ENCODE results near the gene PLET1. TPM values are rescaled to one million over a fixed set of nuclear protein-coding genes. Genes with fewer than 3 reads are reported as not detected.

PLET1 gene
- polyA plus RNA-seq, 1 donor (not counting 4 experiments of a cell fraction or from before 2014, with no cell fraction given) = not detected

GRCh38 chr11:112226062-112226830 is 34.4 kb downstream of the PLET1 start, which contains the start of gene PTS:
Gene PTS, plus strand, starts transcription at chr11:112226428. Its CDS starts 16 bp downstream, at chr11:112226444.
- Histone ChIP-seq H2AFZ (ENCODE audit: control insufficient read depth, low read length) (peak within 1 kb of the TSS; percentile 100), H3K9ac (ENCODE audit: control insufficient read depth, extremely low read depth, insufficient read depth, low read length) (peak within 1 kb of the TSS; percentile 93), H3K27ac (ENCODE audit: control insufficient read depth, insufficient read depth, low read length) (peak within 1 kb of the TSS; percentile 97), H3K9me3 (ENCODE audit: control insufficient read depth, low read depth, low read length) (no peaks in the 10 kb centered on the region), H4K20me1 (ENCODE audit: control insufficient read depth, extremely low read depth, insufficient read depth, low read length) (no peaks in the 10 kb centered on the region), H3K79me2 (ENCODE audit: control insufficient read depth, insufficient read depth, low read length) (peaks cover 37% of the 10 kb centered on the region), H3K4me2 (ENCODE audit: control insufficient read depth, extremely low read depth, insufficient read depth, low read depth, low read length) (peak within 1 kb of the TSS; percentile 98), H3K36me3 (ENCODE audit: control insufficient read depth in 2 of 2, extremely low read depth in 1 of 2, insufficient read depth in 2 of 2, low read length in 2 of 2) (peaks cover 6 to 17% of the 10 kb centered on the region in 2 experiments), H3K4me3 (ENCODE audit: control insufficient read depth in 2 of 3, extremely low read depth in 1 of 3, insufficient read depth in 2 of 3, low read depth in 1 of 3, low read length in 3 of 3) (peak within 1 kb of the TSS; percentile 62 to 99 (median 97)), H3K27me3 (ENCODE audit: control insufficient read depth, extremely low read depth, insufficient read depth, low read length) (no peaks in the 10 kb centered on the region), H3K4me1 (ENCODE audit: control insufficient read depth, extremely low read depth, insufficient read depth, low read length) (peaks cover 26% of the 10 kb centered on the region), H3K9me1 (ENCODE audit: control insufficient read depth, extremely low read depth, insufficient read depth, low read length) (peaks cover 2% of the 10 kb centered on the region)
- no peak for TF ChIP-seq EZH2 (IDR thresholded peaks at IDR 0.05; ENCODE audit: low read length)
- TF ChIP-seq, protein P1, sequence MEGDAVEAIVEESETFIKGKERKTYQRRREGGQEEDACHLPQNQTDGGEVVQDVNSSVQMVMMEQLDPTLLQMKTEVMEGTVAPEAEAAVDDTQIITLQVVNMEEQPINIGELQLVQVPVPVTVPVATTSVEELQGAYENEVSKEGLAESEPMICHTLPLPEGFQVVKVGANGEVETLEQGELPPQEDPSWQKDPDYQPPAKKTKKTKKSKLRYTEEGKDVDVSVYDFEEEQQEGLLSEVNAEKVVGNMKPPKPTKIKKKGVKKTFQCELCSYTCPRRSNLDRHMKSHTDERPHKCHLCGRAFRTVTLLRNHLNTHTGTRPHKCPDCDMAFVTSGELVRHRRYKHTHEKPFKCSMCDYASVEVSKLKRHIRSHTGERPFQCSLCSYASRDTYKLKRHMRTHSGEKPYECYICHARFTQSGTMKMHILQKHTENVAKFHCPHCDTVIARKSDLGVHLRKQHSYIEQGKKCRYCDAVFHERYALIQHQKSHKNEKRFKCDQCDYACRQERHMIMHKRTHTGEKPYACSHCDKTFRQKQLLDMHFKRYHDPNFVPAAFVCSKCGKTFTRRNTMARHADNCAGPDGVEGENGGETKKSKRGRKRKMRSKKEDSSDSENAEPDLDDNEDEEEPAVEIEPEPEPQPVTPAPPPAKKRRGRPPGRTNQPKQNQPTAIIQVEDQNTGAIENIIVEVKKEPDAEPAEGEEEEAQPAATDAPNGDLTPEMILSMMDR (optimal IDR thresholded peaks at IDR 0.05 in 1 of 3, IDR thresholded peaks at IDR 0.05 in 1 of 3, conservative IDR thresholded peaks at IDR 0.05 in 1 of 3; ENCODE audit: extremely low read depth in 1 of 3, insufficient read depth in 2 of 3, low read length in 3 of 3) = no peak
- FAIRE-seq (no peak), DNase-seq (ENCODE audit: low read depth, low spot score) (no peak)
- dilution Hi-C loops (cut with MboI; ENCODE audit: extremely low pct_ligation_motif_present, low sequenced_read_pairs) = no loop called here

DNA sequence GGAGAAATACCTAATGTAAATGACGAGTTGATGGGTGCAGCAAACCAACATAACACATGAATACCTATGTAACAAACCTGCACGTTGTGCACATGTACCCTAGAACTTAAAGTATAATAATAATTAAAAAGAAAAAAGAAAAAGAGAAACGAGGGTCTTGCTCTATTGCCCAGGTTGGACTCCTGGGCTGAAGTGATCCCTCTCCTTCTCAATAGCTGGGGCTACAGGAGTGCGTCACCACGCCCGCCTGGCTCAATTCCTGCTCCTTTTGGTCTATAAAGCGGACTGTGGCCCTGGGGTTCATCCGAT is 35.0 kb downstream of the PLET1 start:
- no peaks in the 10 kb centered on the region for H3K9me3 ChIP-seq (ENCODE audit: control insufficient read depth, low read depth, low read length)
- no peak for TF ChIP-seq EZH2 (IDR thresholded peaks at IDR 0.05; ENCODE audit: low read length)
- TF ChIP-seq, protein P1 (optimal IDR thresholded peaks at IDR 0.05 in 1 of 3, IDR thresholded peaks at IDR 0.05 in 1 of 3, conservative IDR thresholded peaks at IDR 0.05 in 1 of 3; ENCODE audit: extremely low read depth in 1 of 3, insufficient read depth in 2 of 3, low read length in 3 of 3) = no peak
- FAIRE-seq = no peak
- peaks cover 36% of the 10 kb centered on the region for H3K79me2 ChIP-seq (ENCODE audit: control insufficient read depth, insufficient read depth, low read length)
- peak overlapping the region; percentile 93 for H3K9ac ChIP-seq (ENCODE audit: control insufficient read depth, extremely low read depth, insufficient read depth, low read length)
- H3K27me3 ChIP-seq (ENCODE audit: control insufficient read depth, extremely low read depth, insufficient read depth, low read length) = no peaks in the 10 kb centered on the region
- H3K4me3 ChIP-seq (ENCODE audit: control insufficient read depth in 2 of 3, extremely low read depth in 1 of 3, insufficient read depth in 2 of 3, low read depth in 1 of 3, low read length in 3 of 3) = peak overlapping the region; percentile 62 to 99 (median 97)
- peak overlapping the region; percentile 97 for H3K27ac ChIP-seq (ENCODE audit: control insufficient read depth, insufficient read depth, low read length)
- peaks cover 4 to 13% of the 10 kb centered on the region in 2 experiments for H3K36me3 ChIP-seq (ENCODE audit: control insufficient read depth in 2 of 2, extremely low read depth in 1 of 2, insufficient read depth in 2 of 2, low read length in 2 of 2)
- peak overlapping the region; percentile 100 for H2AFZ ChIP-seq (ENCODE audit: control insufficient read depth, low read length)
- dilution Hi-C loops (cut with MboI; ENCODE audit: extremely low pct_ligation_motif_present, low sequenced_read_pairs) = no loop called here
- no peak for DNase-seq (ENCODE audit: low read depth, low spot score)
- H3K4me2 ChIP-seq (ENCODE audit: control insufficient read depth, extremely low read depth, insufficient read depth, low read depth, low read length) = peak overlapping the region; percentile 98
- peaks cover 31% of the 10 kb centered on the region for H3K4me1 ChIP-seq (ENCODE audit: control insufficient read depth, extremely low read depth, insufficient read depth, low read length)
- H4K20me1 ChIP-seq (ENCODE audit: control insufficient read depth, extremely low read depth, insufficient read depth, low read length) = no peaks in the 10 kb centered on the region
- peaks cover 2% of the 10 kb centered on the region for H3K9me1 ChIP-seq (ENCODE audit: control insufficient read depth, extremely low read depth, insufficient read depth, low read length)

Measured in keratinocyte (primary cell).